OCI-LY3 (cell line): ENCODE data around the gene SLC13A3.

Experiments used
- CTCF ChIP-seq: fragments of 200-600, 300-600 bp; sonication (generic); IDR thresholded peaks from 2 replicates; pipeline ENCODE4 v1.5.1; 2014; ENCODE audit warnings: antibody characterized with exemption, low read length, low read depth
- EZH2phosphoT487 ChIP-seq: fragments of 200-600 bp; shearing (Covaris generic); IDR thresholded peaks from 2 replicates; pipeline ENCODE4 v1.6.1; 2018; ENCODE audit warnings: antibody characterized with exemption, mixed run types, low read depth

- TF ChIP-seq CTCF = no peak
- no peak for TF ChIP-seq EZH2phosphoT487
Measured at GRCh38 chr20:46649965-46650542, 1.2 kb downstream of the SLC13A3 start.
